ENCODE data around the gene CAB39L. TPM values are rescaled to one million over a fixed set of nuclear protein-coding genes. Genes with fewer than 3 reads are reported as not detected.
"Not testable (repeated sequence)": the region's sequence is repeated elsewhere in the genome, so short reads cannot be mapped to it uniquely, and the experiment has no call there.

Gene CAB39L
- total RNA-seq, 2 donors from 2014 or later, result 24.9 to 39.3 TPM

GRCh38 chr13:49302222-49302621 lies 141.6 kb downstream of the CAB39L start:
- DNase-seq (ENCODE audit: low spot score), result no peak
- intact Hi-C loops (cut with DNase I), result loop anchor here (5.0 to 10.0 kb wide), 2 partner anchors 303 to 305 kb away; no protein-coding TSS in a partner anchor

DNA sequence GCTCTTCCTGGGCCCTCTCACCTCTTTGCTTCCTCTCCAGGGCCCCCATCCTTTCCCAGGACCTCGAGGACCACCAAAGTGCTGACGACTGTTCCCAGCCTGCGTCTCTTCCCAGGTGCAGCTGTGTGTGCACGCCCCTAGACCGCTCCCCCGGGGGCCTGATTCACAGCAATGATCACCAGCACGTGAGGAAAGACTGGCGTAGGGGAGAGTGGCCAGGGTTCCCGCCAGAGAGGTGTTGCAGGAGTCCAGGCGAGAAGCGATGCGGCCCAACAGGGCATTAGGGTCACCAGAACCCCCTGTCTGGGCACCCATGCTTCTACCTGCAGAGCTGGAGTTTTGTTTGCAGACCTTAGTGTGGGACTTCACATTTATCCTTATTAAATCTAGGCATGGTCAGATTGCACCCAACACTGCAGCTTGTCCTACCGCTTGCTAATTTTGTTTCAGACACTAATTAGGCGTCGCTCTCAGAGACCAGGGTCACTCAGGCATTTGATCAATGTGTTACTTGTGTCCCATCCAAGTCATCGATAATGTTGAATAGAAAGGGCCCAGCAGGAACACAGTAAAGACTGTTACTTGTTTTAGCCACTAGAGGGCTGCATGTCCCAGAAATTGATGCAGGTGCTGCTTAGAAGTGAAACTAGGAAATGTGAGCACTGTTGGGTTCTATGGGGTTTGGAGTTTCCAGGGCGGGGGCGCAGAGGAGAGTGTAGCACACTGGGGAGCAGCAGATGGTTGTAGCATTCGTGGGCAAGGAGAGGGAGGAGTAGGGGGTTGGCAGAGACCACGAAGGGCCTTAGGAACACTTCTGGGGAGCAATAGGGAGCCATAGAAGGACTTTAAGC lies 142.9 kb downstream of the CAB39L start:
- intact Hi-C loops (cut with DNase I), result loop anchor here (2.0 to 10.0 kb wide), 3 partner anchors 136 to 306 kb away; no protein-coding TSS in a partner anchor
- DNase-seq (ENCODE audit: low spot score), result no peak

GRCh38 chr13:49300276-49300675 lies 143.6 kb downstream of the CAB39L start:
- intact Hi-C loops (cut with DNase I), result loop anchor here (2.0 to 10.0 kb wide), 3 partner anchors 137 to 307 kb away; no protein-coding TSS in a partner anchor
- DNase-seq (ENCODE audit: low spot score), result no peak

- no peak for DNase-seq (ENCODE audit: low spot score)
- intact Hi-C loops (cut with DNase I), result no loop called here
Observed at GRCh38 chr13:49298903-49299605, 144.8 kb downstream of the CAB39L start.

DNA sequence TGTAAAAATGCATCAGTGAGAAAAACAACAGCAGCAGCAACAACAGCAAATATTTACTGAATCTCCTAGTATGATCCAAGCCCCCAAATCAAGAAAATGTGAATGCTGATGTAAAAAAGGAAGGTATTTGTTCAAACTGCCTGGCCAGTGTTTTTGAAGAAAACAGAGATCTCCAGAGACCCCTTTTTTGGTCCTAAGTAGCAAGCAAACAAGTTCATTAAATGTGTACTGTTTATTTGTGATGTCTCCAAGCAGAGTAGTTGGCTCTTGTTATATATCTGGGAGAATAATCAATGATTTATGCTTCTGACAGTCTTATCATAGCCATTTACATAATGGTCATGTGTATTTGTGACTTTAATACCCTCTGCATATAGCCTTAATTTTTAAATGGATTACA lies 145.4 kb downstream of the CAB39L start:
- intact Hi-C loops (cut with DNase I), result no loop called here
- DNase-seq (ENCODE audit: low spot score), result no peak

GRCh38 chr13:49297338-49297737 lies 146.5 kb downstream of the CAB39L start:
- DNase-seq (ENCODE audit: low spot score), result no peak

GRCh38 chr13:49296659-49297058 lies 147.2 kb downstream of the CAB39L start:
- intact Hi-C loops (cut with DNase I), result no loop called here
- DNase-seq (ENCODE audit: low spot score), result no peak

More at GRCh38 chr13:49297338-49297737, 146.5 kb downstream of the CAB39L start:
- intact Hi-C loops (cut with DNase I), result no loop called here

GRCh38 chr13:49295244-49295643 lies 148.6 kb downstream of the CAB39L start:
- intact Hi-C loops (cut with DNase I), result no loop called here
- no peak for DNase-seq (ENCODE audit: low spot score)

DNA sequence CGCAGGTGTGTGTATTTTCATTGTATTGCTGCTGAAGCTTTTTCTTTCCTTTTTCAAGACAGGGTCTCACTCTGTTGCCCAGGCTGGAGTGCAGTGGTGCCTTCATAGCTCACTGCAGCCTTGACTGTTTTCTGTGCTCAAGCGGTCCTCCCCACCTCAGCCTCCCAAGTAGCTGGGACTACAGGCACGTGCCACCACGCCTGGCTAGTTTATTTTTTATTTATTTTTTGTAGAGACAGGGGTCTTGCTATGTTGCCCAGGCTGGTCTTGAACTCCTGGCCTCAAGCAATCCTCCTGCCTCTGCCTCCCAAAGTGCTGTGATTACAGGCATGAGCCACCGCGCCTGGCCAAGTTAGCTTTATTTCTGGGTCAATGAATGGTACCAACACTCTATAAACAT lies 149.1 kb downstream of the CAB39L start:
- DNase-seq (ENCODE audit: low spot score); intact Hi-C loops (cut with DNase I): not testable (repeated sequence)

DNA sequence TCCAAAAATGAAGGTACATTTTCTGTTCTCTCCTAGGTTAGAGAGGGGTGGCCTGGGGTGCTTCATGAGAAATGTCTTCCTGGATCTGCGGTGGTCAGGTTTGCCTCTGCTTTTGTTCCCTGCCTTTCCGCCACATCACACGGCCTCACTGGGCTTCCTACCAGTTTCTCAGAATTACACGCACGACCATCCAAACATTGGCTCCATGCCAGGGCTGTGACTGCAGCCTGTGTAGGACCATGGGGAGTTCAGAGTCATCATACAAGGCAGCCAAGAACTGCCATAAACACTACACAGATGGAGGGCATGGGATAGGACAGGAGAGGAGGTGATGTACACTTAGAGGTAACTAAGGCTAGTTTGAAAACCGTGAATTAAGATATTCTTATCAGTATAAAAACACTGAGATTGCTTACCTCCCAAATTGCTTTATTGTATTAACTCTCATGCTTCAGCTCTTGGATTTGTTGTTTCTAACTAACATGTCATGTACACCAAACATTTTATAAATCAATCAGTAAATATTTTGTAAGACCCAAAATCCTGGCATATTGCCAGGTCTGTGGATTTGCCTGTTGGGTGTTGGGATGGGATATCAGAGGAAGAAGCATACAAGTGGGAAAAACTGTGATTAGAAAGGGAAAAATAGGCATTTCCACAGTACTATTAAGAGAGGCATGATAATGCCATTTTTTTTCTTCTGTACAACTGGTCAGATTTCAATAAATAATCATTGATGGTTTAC lies 150.9 kb downstream of the CAB39L start:
- no peak for DNase-seq (ENCODE audit: low spot score)
- intact Hi-C loops (cut with DNase I), result no loop called here

GRCh38 chr13:49288458-49288857 lies 155.4 kb downstream of the CAB39L start:
- no peak for DNase-seq (ENCODE audit: low spot score)
- intact Hi-C loops (cut with DNase I), result no loop called here

- DNase-seq (ENCODE audit: low spot score), result no peak
- intact Hi-C loops (cut with DNase I), result no loop called here
Observed at GRCh38 chr13:49287995-49288394, 155.9 kb downstream of the CAB39L start.

DNA sequence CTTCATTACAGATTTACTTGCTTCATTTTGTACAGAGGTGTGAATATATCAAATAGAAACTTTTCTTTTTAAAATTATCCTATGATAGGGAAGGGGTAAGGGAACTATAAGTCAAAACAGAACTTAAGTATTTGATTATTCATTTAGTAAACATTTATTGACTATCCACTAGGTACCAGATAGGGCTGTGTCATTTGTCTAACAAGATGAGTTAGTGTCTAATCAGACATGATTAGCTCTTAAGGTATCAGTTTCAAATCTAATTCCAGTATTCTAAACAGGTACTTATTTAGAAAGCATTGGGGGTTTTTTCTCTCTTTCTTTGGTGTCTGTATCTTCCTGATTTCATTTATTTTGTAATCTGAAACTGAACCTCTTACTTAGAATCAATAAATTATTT lies 164.0 kb downstream of the CAB39L start:
- no peak for DNase-seq (ENCODE audit: low spot score)
- intact Hi-C loops (cut with DNase I), result no loop called here

DNA sequence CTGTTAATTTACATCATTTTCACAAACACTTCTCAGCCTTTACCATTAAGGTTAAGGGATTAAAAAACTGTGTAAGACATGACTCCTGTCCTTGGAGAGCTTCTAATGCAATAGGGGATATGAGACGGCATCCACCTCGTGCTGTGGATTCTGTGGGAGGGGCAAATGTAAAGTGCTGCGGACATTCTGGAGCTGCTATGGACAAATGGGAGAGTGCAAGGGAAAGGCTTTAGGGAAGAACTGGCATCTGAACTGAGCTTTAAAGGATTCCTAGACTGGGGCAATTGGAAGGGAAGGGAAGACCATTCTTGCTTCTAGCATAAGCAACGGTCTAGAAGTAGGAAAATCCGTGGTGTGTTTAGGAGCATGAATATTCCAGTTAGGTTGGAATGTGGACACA lies 164.8 kb downstream of the CAB39L start:
- DNase-seq (ENCODE audit: low spot score), result no peak
- intact Hi-C loops (cut with DNase I), result no loop called here

GRCh38 chr13:49278211-49278610 lies 165.7 kb downstream of the CAB39L start:
- intact Hi-C loops (cut with DNase I), result no loop called here
- DNase-seq (ENCODE audit: low spot score), result no peak

GRCh38 chr13:49272296-49272695 lies 171.6 kb downstream of the CAB39L start:
- intact Hi-C loops (cut with DNase I), result no loop called here
- DNase-seq (ENCODE audit: low spot score), result no peak

- intact Hi-C loops (cut with DNase I), result no loop called here
- DNase-seq (ENCODE audit: low spot score), result no peak
Observed at GRCh38 chr13:49271264-49271663, 172.6 kb downstream of the CAB39L start.

DNA sequence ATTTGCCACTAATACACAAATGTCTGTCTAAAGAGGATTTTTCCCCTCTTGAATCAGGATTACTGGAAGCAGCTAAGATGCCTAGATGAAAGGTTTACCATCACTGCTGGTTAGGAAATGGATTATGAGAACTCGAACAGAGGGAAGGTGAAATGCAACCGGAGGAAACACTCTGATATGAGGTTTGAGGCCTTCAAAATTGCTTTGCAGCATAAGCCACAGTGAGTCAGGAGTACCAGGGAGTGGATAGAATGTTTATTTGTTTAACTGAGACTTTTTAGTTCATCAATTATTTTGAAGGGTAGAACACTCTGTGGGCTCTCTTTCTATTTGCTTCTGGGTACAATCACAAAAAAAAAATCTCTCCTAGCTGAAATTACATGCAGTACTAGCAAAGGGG lies 178.0 kb downstream of the CAB39L start:
- intact Hi-C loops (cut with DNase I), result no loop called here
- no peak for DNase-seq (ENCODE audit: low spot score)

GRCh38 chr13:49262634-49263033 lies 181.2 kb downstream of the CAB39L start:
- intact Hi-C loops (cut with DNase I), result no loop called here
- DNase-seq (ENCODE audit: low spot score), result no peak

- intact Hi-C loops (cut with DNase I), result no loop called here
- DNase-seq (ENCODE audit: low spot score), result no peak
Observed at GRCh38 chr13:49259586-49259985, 184.3 kb downstream of the CAB39L start.
